Measurements from ENCODE around the gene SPACA5B.
"Not testable (repeated sequence)": the region's sequence is repeated elsewhere in the genome, so short reads cannot be mapped to it uniquely, and the experiment has no call there.

Gene SPACA5B

DNA sequence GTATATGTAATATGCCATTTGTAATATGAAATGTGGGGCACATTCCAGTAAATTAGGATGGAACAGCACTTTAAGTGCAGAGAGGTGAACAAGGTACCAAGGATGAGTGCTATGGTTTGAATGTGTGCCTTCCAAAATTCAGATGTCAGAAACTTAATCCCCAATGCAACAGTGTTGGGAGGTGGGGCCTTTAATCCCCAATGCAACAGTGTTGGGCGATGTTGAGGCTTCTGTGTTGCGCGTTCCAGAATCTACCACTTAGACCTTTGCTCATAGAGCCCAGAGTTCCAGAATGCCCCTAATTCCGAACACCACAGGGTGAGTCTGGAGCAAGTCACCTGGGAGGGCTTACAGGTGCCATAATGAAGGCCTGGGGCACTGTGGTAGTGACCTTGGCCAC, at the start of gene SPACA5B:
TSS of gene SPACA5B (plus strand) at position 301 of the 400 bp plus-strand sequence. CDS start at position 363, 62 bp downstream.
- not testable (repeated sequence) for DNase-seq (ENCODE audit: extremely low read depth, low read depth)

DNA sequence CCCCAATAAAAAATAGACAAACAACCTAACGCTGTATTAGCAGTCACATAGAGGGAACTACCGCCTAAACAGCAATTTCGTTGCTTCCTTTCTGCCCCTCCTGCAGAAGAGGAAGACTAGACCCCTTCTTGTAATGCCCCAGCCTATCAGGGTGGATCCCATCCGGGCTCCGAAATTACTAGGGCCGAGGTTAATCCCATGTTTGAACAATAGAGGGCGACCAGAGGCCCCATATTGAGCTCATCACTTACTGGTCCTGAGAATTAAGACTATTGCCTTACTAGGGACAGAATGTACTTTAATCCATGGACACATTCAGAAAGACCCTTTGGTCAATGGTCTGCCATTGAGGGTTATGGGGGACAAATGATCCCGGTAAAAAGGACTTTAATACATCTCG, 47.2 kb upstream of the SPACA5B start:
- peak; percentile 60 for TF ChIP-seq CTCF (IDR thresholded peaks at IDR 0.05; ENCODE audit: low read depth, low read length)

GRCh38 chrX:48083706-48084105, 46.7 kb upstream of the SPACA5B start:
- no peak for DNase-seq (ENCODE audit: extremely low read depth, low read depth)

More for the DNA sequence above, 47.2 kb upstream of the SPACA5B start:
- DNase-seq (ENCODE audit: extremely low read depth, low read depth) = no peak

GRCh38 chrX:48086082-48086481, 44.3 kb upstream of the SPACA5B start:
- no peak for DNase-seq (ENCODE audit: extremely low read depth, low read depth)
- TF ChIP-seq CTCF (IDR thresholded peaks at IDR 0.05; ENCODE audit: low read depth, low read length) = no peak

More at GRCh38 chrX:48083706-48084105, 46.7 kb upstream of the SPACA5B start:
- no peak for TF ChIP-seq CTCF (IDR thresholded peaks at IDR 0.05; ENCODE audit: low read depth, low read length)

- no peak for TF ChIP-seq CTCF (IDR thresholded peaks at IDR 0.05; ENCODE audit: low read depth, low read length)
- DNase-seq (ENCODE audit: extremely low read depth, low read depth) = no peak
Measured at GRCh38 chrX:48090123-48090522, 40.3 kb upstream of the SPACA5B start.

DNA sequence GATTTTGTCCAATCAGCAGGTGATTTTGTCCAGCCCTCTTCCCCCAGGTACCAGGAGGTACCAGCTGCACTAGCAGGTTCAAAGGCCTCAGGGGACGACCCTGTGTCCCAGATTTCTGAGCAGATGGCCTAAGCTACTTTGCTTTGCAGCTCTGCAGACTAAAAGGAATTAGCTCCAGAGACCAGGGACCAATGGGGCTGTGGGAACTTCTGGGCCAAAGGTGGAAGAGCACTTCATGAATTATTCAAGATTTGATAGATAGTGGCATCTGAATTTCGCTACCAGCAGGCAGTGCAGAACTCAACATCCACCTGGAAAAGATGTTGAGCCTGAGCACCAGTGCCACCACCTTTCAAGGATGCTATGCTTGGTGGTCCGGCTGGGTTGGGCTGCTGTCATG, 37.9 kb upstream of the SPACA5B start:
- not testable (repeated sequence) for DNase-seq (ENCODE audit: extremely low read depth, low read depth)

DNA sequence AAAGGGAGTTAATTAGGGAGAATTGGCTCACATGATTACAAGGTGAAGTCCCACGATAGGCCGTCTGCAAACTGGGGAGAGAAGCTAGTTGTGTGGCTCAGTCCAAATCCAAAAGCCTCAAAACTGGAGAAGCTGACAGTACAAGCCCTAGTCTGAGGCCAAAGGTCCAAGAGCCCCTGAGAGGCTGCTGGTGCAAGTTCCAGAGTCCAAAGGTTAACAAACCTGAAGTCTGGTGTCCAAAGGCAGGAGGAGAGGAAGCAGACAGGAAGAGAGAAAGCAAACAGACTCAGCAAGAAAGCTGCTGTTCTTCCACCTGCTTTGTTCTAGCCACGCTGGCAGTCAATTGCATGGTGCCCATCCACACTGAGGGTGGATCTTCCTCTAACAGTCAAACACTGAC, 29.0 kb upstream of the SPACA5B start:
- TF ChIP-seq CTCF (IDR thresholded peaks at IDR 0.05; ENCODE audit: low read depth, low read length) = no peak

GRCh38 chrX:48102874-48103374, 27.5 kb upstream of the SPACA5B start:
- no peak for TF ChIP-seq CTCF (IDR thresholded peaks at IDR 0.05; ENCODE audit: low read depth, low read length)
- no peak for DNase-seq (ENCODE audit: extremely low read depth, low read depth)

More for the DNA sequence above, 29.0 kb upstream of the SPACA5B start:
- no peak for DNase-seq (ENCODE audit: extremely low read depth, low read depth)

Data from AG09319 (cell line).